Spleen (tissue), 11 donors: Measurements from ENCODE around the gene KCNC1. TPM values are rescaled to one million over a fixed set of nuclear protein-coding genes. Genes with fewer than 3 reads are reported as not detected.

Experiments used
- DNase-seq: peaks from one replicate; pipeline ENCODE4 v3.0.0-alpha.2; 2020
- H3K27ac ChIP-seq, 8 donors: fragments of 200-600 bp; sonication (generic) in 7 of 8; 1 replicate in 4 of 8; 2 replicates in 4 of 8; pipeline versions ENCODE4 v1.5.0 to v1.8.0; 2016 to 2021; ENCODE audit warnings: inconsistent platforms in 4 of 8, mild to moderate bottlenecking in 4 of 8, moderate library complexity in 1 of 8
- H3K27me3 ChIP-seq, 7 donors: fragments of 200-600 bp; sonication (generic) in 6 of 7; replicated peaks in 1 of 7; 1 replicate in 4 of 7; 2 replicates in 3 of 7; pipeline versions ENCODE4 v1.5.0 to v1.8.0; 2016 to 2021; ENCODE audit warnings: inconsistent platforms in 3 of 7, mild to moderate bottlenecking in 1 of 7
- H3K36me3 ChIP-seq, 6 donors: fragments of 200-600 bp; sonication (generic) in 5 of 6; 1 replicate in 4 of 6; 2 replicates in 2 of 6; pipeline versions ENCODE4 v1.5.0 to v1.8.0; 2016 to 2021; ENCODE audit warnings: inconsistent platforms in 2 of 6
- H3K4me1 ChIP-seq, 6 donors: fragments of 200-600 bp; sonication (generic) in 5 of 6; 1 replicate in 3 of 6; 2 replicates in 3 of 6; pipeline versions ENCODE4 v1.5.0 to v1.8.0; 2016 to 2021; ENCODE audit warnings: inconsistent platforms in 3 of 6
- H3K4me3 ChIP-seq, 8 donors: fragments of 200-600 bp; sonication (generic) in 7 of 8; 1 replicate in 4 of 8; 2 replicates in 4 of 8; pipeline versions ENCODE4 v1.5.0 to v1.8.0; 2016 to 2021; ENCODE audit warnings: inconsistent platforms in 4 of 8, mild to moderate bottlenecking in 4 of 8, moderate library complexity in 2 of 8
- H3K9me3 ChIP-seq, 8 donors: fragments of 200-600 bp; sonication (generic) in 7 of 8; 1 replicate in 4 of 8; 2 replicates in 4 of 8; pipeline versions ENCODE4 v1.5.0 to v1.8.0; 2016 to 2021; ENCODE audit warnings: inconsistent platforms in 4 of 8
- CTCF ChIP-seq, 11 experiments: fragments of 200-600 bp in 7 of 11; fragments of 450-650 bp in 4 of 11; sonication (generic) in 4 of 11; IDR thresholded peaks in 8 of 11; conservative IDR thresholded peaks in 3 of 11; 1 replicate in 7 of 11; 2 replicates in 4 of 11; pipeline versions ENCODE4 v1.4.0 to v1.8.0; 2016 to 2021; ENCODE audit warnings: antibody characterized with exemption in 11 of 11, inconsistent platforms in 4 of 11, mild to moderate bottlenecking in 1 of 11
- POLR2A ChIP-seq, 3 donors: fragments of 450-650 bp; IDR thresholded peaks; one replicate each; pipeline ENCODE4 v1.5.1; 2017; ENCODE audit warnings: antibody characterized with exemption in 3 of 3, mild to moderate bottlenecking in 1 of 3
- POLR2AphosphoS5 ChIP-seq, 3 donors: sonication (generic); formaldehyde crosslinking; IDR thresholded peaks; one replicate each; pipeline ENCODE4 v1.5.1; 2017; ENCODE audit warnings: antibody characterized with exemption in 3 of 3
- WGBS, 5 donors: extraction: QIAGEN DNeasy Blood & Tissue Kit in 3 of 5; methylation state at CpG; one replicate each; pipeline versions ENCODE4 v1.1.5 to v1.1.7; 2013 to 2018; 5-methylcytosine and 5-hydroxymethylcytosine counted together
- intact Hi-C: fragments of 100-400 bp; cut with DNase I; formaldehyde crosslinking; loops from one replicate; pipeline ENCODE4 v1.15.0; 2023; ENCODE audit warnings: low total_unique reads
- polyA plus RNA-seq, 3 donors: library from polyadenylated mRNA; stranded (reverse); fragments of 200-250 nt; gene quantifications; one replicate each; pipeline ENCODE4 v1.2.1, GENCODE V29; 2013
- total RNA-seq, 7 donors: library from RNA; depleted of rRNA in 3 of 7; stranded (reverse); fragments of >200 nt in 3 of 7; fragmentation: NEBNext Ultra II Directional in 4 of 7; extraction: Animal tissue kit (Norgen Biotek cat#: 25700) in 4 of 7; gene quantifications; one replicate each; pipeline versions ENCODE4 v1.1.0 to v1.2.1, GENCODE V29; 2016 to 2021
- donor health status: healthy with polysubstance abuse.
- donor health status: DM: no; HTN: no; CAD: no; lungs with moderate emphysema.
- donor health status: DM: no; HTN: no; CAD: no.
- donor health status: Bipolar disorder and iron deficiency.
- donor health status: healthy.
- donor health status: DM: no; HTN: no; CAD: no.
- donor health status: DM: yes; HTN: yes; CAD: no.

KCNC1 gene
- total and polyA plus RNA-seq, 10 donors, result not detected

- WGBS, 5 donors, result 77 to 89% (median 85%) methylated on average over 2 of the region's 2 CpGs
- no peaks in the 10 kb centered on the region for H3K27me3 ChIP-seq
- H3K27ac ChIP-seq, result no peak overlapping the region
- DNase-seq, result no peak
- TF ChIP-seq POLR2AphosphoS5 (IDR thresholded peaks at IDR 0.05) (no peak), POLR2A (IDR thresholded peaks at IDR 0.05) (no peak), CTCF (IDR thresholded peaks at IDR 0.05 in 8 of 11, conservative IDR thresholded peaks at IDR 0.05 in 3 of 11) (no peak)
- H3K36me3 ChIP-seq, result peaks cover 0 to 9% (median 0%) of the 10 kb centered on the region in 6 donors
- H3K4me1 ChIP-seq, result peaks cover 0 to 9% (median 0%) of the 10 kb centered on the region in 6 donors
- H3K4me3 ChIP-seq, result no peak overlapping the region
- H3K9me3 ChIP-seq, result no peaks in the 10 kb centered on the region
- intact Hi-C loops, result no loop called here
Observed at GRCh38 chr11:17812091-17812864, 77.7 kb downstream of the KCNC1 start.

GRCh38 chr11:17812865-17813187 is 78.2 kb downstream of the KCNC1 start:
- TF ChIP-seq CTCF (IDR thresholded peaks at IDR 0.05 in 8 of 11, conservative IDR thresholded peaks at IDR 0.05 in 3 of 11), result no peak
- no peak for TF ChIP-seq POLR2A (IDR thresholded peaks at IDR 0.05)
- peaks cover 0 to 9% (median 0%) of the 10 kb centered on the region in 6 donors for H3K36me3 ChIP-seq
- H3K4me1 ChIP-seq, result peaks cover 0 to 9% (median 0%) of the 10 kb centered on the region in 6 donors
- no peak for DNase-seq
- no peak overlapping the region for H3K4me3 ChIP-seq
- WGBS, 5 donors, result 69 to 91% (median 86%) methylated on average over 4 of the region's 4 CpGs
- intact Hi-C loops, result no loop called here
- no peak overlapping the region for H3K27ac ChIP-seq
- no peaks in the 10 kb centered on the region for H3K9me3 ChIP-seq
- H3K27me3 ChIP-seq, result no peaks in the 10 kb centered on the region

GRCh38 chr11:17813391-17814059 is 78.9 kb downstream of the KCNC1 start:
- H3K36me3 ChIP-seq, result peaks cover 0 to 9% (median 0%) of the 10 kb centered on the region in 6 donors
- no peak for DNase-seq
- no peak overlapping the region for H3K4me3 ChIP-seq
- intact Hi-C loops, result no loop called here
- peaks cover 0 to 9% (median 0%) of the 10 kb centered on the region in 6 donors for H3K4me1 ChIP-seq
- H3K9me3 ChIP-seq, result no peaks in the 10 kb centered on the region
- 75 to 84% (median 77%) methylated on average over 2 of the region's 2 CpGs for WGBS, 5 donors
- H3K27me3 ChIP-seq, result no peaks in the 10 kb centered on the region
- H3K27ac ChIP-seq, result no peak overlapping the region
- no peak for TF ChIP-seq POLR2A (IDR thresholded peaks at IDR 0.05)
- no peak for TF ChIP-seq CTCF (IDR thresholded peaks at IDR 0.05 in 8 of 11, conservative IDR thresholded peaks at IDR 0.05 in 3 of 11)
- TF ChIP-seq POLR2AphosphoS5 (IDR thresholded peaks at IDR 0.05), result no peak

- TF ChIP-seq POLR2A (IDR thresholded peaks at IDR 0.05) (no peak), POLR2AphosphoS5 (IDR thresholded peaks at IDR 0.05) (no peak), CTCF (IDR thresholded peaks at IDR 0.05 in 8 of 11, conservative IDR thresholded peaks at IDR 0.05 in 3 of 11) (no peak)
- Histone ChIP-seq H3K4me1 (peaks cover 0 to 9% (median 0%) of the 10 kb centered on the region in 6 donors), H3K4me3 (no peak overlapping the region), H3K27me3 (no peaks in the 10 kb centered on the region), H3K9me3 (no peaks in the 10 kb centered on the region), H3K27ac (no peak overlapping the region), H3K36me3 (peaks cover 0 to 9% (median 0%) of the 10 kb centered on the region in 6 donors)
- 98 to 100% (median 100%) methylated on average over 1 of the region's 1 CpG for WGBS, 5 donors
- intact Hi-C loops, result no loop called here
- DNase-seq, result no peak
Observed at GRCh38 chr11:17814546-17814945, 80.0 kb downstream of the KCNC1 start.
